Stimulated activated CD4-positive, alpha-beta T cell treated with anti-CD3 and anti-CD28 coated beads, Interleukin-1b, Interleukin-23, amount 100 ng/mL, for 48 hours (primary cell): ENCODE results near the gene GMEB2.
"Not testable (repeated sequence)": the region's sequence is repeated elsewhere in the genome, so short reads cannot be mapped to it uniquely, and the experiment has no call there.

Experiments
- DNase-seq: peaks from one replicate; pipeline ENCODE4 v3.0.0-alpha.2; 2020

GMEB2 gene, protein sequence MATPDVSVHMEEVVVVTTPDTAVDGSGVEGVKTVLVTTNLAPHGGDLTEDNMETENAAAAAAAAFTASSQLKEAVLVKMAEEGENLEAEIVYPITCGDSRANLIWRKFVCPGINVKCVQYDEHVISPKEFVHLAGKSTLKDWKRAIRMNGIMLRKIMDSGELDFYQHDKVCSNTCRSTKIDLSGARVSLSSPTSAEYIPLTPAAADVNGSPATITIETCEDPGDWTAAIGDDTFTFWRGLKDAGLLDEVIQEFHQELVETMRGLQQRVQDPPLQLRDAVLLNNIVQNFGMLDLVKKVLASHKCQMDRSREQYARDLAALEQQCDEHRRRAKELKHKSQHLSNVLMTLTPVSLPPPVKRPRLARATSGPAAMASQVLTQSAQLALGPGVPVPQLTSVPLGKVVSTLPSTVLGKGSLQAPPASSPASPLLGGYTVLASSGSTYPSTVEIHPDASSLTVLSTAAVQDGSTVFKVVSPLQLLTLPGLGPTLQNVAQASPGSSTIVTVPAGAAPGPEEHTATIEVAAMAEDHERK

DNA sequence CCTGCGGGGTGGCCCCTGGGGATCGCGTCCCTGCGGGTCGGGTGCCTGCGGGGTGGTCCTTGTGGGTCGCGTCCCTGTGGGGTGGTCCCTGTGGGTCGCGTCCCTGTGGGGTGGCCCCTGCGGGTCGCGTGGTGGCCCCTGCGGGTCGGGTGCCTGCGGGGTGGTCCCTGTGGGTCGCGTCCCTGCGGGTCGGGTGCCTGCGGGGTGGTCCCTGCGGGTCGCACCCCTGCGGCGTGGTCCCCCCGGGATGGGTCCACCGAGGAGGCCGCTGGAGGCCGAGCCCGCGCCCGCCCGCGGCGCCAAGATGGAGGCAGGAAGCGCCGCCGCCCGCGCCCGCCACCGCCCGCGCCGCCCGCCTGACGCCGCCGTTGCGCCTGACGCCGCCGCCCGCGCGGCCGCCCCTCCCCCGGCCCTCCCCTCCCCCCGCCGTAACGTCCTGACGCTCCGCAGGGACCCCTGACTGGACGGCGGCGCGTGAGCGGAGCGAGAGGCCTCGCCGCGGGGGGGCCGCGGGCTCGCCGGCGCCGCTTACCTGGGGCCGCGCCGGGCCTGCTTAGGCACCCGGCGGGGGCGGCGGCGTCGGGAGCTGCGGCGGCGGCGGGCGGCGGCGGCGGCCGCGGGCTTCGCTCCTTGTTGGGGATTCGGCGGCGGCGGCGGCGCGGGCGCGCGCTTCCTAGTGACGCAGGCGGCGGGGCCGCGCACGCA lies at the start of gene GMEB2:
TSS of gene GMEB2 (minus strand) at position 678 of the 705 bp plus-strand sequence. CDS start 7,704 bp downstream, outside the sequence.
- no peak for DNase-seq

DNA sequence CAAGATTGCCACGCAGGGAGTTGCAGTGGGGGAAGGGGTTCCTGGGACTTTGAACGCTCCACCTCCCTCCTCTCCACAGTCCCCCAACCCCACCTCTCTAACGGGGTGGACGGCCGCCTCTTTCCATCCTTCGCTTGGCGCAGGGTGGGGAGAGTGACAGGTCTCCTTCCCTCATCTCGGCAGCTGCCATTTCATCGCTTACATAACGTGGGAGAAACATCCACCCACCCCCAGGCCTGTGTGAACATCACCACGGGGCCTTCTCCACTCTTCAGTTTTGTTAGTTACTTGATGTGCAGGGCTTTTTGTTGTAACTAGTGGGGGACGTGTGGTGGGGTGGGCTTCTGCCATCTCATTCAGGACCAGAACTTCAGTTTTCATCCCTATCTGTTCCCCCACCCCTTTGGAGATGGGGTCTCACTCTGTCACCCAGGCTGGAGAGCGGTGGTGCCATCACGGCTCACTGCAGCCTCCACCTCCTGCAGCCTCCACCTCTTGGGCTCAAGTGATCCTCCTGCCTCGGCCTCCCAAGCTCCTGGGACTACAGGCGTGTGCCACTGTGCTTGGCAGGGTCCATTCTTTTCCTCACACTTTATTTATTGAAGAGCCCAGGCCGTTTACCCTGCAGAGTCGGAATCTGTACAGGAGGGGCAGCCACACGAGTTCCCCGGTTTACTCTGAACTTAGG lies 48.9 kb upstream of the GMEB2 start:
- DNase-seq, result no peak

DNA sequence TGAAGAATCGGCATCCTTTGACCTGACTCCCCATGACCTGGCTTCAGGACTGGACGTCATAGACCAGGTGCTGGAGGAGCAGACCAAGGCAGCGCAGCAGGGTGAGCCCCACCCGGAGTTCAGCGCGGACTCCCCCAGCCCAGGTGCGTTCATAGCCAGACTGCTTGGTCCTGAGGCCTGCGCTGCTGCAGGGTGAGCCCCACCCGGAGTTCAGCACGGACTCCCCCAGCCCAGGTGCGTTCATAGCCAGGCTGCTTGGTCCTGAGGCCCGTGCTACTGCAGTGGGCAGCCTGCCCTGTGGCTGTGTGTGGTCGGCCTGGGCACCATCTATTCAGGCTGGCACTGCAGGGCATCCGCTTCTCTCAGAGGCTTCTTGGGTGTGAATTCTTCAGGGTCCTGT lies 47.0 kb upstream of the GMEB2 start:
- no peak for DNase-seq

DNA sequence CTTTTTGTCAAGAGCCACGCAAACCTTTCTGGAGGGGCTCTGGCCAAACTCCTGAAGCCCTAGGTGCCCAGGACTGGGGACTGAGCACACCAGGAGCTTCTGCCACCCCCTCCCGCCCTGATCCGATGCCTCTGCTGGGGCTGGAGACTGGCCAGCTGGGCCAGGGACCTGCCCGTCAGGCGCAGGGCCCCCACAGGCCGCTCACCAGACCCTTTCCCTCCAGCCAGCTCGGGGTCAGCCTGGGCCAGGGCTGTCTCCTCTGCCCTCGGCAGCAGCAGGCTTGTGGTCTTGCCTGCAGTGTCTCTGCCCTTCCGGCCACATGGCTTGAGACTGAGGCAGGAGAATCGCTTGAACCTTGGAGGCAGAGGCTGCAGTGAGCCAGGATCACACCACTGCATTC lies 45.8 kb upstream of the GMEB2 start:
- DNase-seq, result no peak

DNA sequence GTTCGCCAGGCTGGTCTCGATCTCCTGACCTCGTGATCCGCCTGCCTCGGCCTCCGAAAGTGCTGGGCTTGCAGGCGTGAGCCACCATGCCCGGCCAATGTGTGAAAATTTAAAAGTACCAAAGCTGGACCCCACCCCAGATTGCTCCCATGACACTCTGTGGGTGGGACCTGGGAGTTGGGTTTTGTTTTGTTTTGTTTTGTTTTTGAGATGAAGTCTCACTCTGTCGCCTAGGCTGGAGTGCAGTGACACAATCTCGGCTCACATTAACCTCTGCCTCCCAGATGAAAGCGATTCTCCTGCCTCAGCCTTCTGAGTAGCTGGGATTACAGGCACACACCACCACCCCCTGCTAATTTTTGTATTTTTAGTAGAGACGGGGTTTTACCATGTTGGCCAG lies 44.8 kb upstream of the GMEB2 start:
- not testable (repeated sequence) for DNase-seq

DNA sequence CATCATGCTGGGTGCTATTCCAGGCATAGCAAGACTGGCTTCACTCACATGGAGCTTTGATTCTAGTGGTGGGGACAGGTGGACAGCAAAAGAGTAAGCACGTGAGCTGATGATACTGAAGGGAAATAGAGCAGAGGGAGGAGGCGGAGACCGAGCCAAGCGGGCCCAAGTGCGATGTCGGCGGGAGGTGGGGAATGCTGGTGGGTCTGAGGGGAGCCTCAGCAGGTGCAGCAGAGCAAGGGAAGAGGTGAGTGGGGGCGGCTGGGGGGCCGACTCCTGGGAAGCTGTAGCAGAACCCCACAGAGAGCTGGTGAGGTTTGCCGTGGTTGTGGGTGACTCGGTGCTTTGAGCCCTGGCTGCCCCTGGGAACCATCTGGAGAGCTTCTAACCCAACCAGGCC lies 41.5 kb upstream of the GMEB2 start:
- DNase-seq, result no peak

DNA sequence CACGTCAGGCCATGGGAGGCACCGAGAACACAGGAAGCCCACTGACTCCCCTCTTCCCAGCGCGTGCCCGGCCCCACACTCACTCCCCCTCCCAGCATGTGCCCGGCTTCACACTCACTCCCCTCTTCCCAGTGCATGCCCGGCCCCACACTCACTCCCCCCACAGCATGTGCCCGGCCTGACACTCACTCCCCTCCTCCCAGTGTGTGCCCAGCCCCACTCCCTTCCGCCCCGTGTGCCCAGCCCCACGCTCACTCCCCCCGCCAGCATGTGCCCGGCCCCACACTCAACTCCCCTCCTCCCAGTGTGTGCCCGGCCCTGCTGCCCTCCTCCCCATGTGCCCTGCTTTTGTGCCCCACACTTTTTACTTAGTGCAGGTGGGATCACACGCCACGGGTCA lies 41.0 kb upstream of the GMEB2 start:
- no peak for DNase-seq

DNA sequence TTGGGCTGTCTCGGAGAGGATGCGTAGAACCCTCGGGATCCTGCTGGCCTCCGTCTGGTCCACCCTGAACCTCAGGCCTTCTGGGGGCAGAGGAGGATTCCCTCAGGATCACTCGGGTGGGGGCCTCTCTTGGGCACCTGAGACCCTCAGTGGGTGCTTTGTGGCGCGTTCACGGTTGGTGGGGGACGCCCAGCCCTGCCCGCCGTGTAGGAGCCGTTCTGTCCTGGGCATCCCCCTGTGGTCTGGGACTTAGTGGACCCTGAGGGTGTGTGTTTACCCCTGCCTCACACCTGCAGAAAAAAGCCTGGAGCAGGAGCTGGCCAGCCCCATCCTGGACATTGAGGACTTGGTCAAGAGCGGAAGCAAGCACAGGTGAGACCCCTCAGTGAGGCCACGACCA lies 38.8 kb upstream of the GMEB2 start:
- DNase-seq, result no peak

DNA sequence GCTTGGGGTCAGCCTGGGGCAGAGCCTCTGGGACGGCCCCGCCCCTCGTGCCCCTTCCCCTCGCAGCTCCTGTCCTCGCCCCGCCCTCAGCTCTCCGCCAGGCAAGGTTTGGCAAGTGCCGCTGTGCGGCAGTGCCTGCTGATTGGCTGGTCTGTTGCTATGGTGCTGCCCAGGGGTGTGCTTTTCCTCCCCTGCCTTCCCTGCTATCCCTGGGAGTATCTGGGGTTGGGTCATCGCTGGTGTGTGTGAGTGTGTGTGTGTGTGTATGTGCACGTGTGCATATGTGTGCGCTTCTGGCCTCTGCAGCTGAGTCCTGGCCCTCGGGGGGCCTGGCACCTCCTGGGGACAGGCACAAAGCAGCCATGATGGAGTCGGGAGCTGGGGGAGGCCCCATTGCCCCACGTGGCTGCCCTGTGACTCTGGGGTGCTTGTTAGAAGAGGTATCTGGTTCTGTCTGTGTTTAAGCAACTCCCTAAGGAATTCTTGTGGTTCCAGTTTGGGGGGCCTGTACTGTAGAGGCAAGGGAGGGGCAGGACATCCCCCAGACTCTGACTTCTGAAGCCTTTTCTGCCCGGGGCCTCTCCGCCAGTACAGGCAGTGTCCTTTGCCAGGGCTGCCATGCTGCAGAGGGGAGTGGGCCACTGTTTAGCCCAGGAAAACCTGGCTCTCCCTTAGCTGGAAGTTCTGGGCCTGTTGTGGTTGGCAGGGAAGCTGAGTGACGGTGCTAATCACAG lies 38.1 kb upstream of the GMEB2 start:
- no peak for DNase-seq

DNA sequence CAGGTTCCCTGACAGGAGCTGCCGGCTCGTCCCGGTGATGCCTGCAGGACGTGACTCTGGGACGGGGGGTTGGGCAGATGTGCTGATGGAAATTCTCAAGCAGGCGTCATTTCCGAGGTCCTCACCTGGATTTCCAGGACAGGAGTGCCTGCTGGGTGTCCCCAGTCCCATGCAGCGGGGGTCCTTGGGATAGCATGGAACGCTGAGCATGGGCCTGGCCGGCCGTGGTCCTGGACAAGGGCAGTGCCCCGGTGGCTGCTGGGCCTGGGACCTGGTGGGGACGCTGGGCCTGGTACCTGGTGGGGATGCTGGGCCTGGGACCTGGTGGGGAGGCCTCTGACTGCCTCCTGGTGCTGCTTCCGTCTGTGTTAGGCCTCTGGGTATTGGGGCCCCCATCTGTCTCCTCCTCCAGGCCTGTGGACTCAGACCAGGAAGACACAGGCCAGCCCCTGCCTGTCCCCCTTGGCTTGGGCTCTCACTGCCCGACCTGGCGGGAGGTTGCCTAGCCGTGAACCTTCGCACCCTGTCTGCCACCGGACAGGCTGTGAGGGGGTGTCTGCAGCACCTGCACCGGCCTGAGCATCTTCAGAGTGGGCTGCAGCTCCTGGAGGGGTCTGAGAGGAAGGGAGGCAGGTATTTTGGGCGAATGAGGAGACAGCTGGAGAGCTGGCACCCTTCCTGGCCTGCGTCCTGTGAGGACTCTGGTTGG lies 37.4 kb upstream of the GMEB2 start:
- DNase-seq, result no peak

DNA sequence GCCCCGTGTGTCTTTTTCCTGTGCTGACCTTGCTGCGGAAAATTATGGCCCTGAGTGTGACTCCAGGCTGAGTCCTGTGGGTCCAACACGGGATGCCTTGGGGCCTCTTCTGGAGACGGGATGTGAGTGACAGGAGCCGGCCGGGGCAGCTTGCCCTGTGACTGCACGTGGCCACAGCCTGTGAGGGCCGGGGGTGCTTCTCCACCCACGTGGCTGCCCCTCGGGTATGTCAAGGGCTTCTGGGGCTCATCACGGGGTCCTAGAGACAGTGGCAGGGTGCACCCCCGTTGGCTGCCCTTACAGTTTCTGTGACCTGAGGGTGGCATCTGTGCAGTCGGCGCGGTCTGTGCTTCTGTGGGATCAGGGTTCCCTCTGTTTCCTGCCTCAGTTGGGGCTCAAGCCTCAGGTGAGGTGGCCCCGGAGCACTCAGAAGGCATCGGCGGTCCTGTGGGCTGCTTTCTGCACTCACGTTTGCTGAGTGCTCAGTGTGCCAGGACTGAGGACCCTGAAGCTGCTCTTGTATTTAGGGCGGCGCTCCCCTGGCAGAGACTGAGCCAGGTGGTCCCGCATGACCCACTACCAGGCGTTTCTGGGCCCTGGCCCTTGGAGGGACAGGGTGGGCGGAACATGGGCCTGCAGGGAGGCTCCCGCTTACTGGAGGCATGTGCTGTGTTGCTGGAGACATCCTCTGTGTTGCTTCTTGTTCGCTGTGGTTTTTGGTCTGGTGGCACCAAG lies 36.6 kb upstream of the GMEB2 start:
- DNase-seq, result no peak

DNA sequence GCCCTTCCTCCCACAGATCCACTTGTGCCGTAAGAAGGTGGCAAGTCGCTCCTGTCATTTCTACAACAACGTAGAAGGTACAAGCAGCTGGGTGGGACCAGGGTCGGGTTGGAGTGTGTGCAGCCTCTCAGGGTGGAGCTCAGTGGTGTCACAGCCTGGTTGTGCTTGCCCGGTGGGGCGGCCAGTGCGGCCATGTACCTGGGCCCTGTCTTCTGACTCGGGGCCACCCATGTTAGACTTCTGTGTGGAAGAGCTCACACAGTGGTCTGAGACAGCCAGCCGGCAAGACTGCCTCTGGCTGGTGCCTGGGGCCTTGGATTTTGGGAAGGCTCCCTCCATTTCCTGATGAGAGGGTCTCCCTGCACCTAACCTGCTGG lies 35.9 kb upstream of the GMEB2 start:
- no peak for DNase-seq

DNA sequence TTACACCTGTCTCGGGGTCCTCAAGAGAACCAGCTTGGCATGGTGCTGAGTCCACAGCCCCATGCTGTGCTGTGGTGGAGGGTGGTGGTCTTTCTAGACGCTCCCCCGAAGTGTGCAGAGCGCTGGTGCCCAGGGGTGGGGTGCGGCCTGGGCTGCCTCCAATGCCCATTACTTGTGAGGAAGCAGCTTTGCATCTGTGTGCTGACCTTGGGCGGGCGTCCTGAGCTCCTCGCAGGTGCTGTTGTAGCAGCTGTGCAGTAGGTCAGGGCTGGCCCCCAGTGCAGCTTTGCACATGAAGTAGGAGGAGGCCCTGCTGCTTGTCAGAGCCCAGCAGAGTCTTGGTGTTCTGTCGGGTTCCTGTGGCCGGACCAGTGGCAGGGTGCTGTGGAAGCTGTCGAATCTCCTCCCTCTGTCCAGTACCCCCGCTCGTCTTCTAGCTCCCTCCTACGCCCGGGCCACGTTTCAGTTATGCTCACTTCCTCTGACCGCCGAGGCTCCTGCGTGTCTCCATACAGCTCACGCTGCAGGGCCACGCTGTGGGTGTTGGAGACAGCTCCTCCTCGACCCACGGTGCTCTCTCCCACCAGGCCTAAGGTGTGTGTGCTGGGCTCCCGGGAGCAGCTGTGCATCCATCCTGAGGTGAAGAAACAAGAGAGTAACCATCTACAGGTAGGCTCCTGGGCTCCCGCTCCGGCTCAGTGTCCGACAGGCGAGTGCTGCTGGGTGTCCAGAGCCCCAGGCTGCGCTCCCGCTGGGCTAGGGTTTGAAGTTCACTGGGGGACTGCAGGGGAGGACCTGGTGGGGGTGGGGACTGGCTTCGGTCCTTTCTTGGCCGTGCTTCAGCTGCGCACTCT lies 35.3 kb upstream of the GMEB2 start:
- no peak for DNase-seq

DNA sequence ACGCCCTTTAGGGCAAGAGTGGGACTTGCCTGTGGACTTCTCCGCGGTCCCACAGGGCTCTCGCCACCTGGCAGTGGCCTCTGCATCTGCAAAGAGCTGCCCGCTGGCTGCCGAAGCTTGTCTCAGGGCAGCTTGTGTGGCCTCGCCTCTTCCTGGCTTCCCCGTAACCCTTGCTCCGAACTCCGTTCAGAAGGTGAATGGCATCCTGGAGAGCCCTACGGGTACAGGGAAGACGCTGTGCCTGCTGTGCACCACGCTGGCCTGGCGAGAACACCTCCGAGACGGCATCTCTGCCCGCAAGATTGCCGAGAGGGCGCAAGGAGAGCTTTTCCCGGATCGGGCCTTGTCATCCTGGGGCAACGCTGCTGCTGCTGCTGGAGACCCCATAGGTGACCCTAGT lies 34.2 kb upstream of the GMEB2 start:
- DNase-seq, result no peak

DNA sequence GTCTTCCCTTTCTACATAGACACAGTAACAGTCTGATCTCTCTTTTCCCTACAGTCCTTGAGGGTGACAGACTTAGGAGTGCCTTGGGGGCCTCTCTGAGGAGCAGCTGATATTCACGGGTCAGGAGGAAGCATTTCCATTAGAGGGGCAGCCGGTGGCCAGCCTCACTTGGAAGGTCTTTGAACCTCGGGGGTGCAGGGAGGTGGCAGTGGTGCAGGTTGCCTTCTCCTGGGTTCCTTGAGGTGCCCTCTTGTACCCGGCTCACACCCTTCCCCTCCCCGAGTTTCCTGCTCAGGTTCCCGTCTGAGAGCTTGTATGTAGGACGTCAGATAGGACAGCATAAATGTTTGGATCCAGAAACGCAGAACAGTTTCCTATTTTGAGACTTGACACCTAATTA lies 33.7 kb upstream of the GMEB2 start:
- no peak for DNase-seq

DNA sequence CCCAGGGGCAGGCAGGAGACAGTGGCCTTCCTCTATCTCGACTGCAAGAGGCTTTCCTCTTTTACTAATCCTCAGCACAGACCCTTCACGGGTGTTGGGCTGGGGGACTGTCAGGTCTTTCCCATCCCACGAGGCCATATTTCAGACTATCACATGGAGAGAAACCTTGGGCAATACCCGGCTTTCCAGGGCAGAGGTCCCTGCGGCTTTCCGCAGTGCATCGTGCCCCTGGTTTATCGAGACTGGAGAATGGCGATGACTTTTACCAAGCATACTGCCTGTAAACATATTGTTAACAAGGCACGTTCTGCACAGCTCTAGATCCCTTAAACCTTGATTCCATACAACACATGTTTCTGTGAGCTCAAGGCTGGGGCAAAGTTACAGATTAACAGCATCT lies 33.3 kb upstream of the GMEB2 start:
- not testable (repeated sequence) for DNase-seq

DNA sequence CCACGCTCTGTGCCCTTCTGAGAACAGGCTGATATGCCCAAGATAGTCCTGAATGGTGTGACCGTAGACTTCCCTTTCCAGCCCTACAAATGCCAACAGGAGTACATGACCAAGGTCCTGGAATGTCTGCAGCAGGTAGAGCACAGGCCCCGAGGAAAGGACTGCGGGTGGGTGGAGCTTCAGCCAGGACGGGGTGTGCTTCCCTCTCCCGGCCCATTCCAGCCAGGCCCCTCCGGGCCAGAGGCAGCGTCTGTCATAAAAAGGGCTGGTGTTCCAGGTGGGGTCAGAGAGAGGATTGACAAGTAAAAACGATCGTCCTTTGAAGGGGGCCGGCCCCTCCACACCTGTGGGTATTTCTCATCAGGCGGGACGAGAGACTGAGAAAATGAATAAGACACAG lies 32.5 kb upstream of the GMEB2 start:
- DNase-seq, result no peak

DNA sequence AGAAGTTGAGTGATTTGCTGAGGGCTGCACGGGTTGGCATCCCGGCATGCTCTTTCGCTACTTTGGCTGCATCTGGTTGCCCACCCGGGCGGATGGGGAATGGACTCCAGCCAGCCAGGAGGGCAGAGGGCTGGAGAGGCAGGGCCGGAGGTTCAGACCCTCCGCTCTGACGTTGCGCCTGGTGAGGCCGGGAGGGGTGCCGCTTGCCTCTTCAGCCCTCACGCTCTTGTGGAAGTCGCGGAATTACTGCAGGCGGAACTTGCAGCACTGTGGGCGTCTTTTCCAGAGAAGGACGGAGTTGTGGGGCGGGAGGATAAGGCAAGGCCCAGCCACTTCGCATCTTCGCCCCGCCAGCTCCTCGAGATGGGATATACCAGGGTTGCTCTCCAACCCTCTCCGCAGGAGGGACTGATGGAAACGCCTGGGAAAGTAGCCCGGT lies 31.9 kb upstream of the GMEB2 start:
- peak; percentile 38 for DNase-seq

DNA sequence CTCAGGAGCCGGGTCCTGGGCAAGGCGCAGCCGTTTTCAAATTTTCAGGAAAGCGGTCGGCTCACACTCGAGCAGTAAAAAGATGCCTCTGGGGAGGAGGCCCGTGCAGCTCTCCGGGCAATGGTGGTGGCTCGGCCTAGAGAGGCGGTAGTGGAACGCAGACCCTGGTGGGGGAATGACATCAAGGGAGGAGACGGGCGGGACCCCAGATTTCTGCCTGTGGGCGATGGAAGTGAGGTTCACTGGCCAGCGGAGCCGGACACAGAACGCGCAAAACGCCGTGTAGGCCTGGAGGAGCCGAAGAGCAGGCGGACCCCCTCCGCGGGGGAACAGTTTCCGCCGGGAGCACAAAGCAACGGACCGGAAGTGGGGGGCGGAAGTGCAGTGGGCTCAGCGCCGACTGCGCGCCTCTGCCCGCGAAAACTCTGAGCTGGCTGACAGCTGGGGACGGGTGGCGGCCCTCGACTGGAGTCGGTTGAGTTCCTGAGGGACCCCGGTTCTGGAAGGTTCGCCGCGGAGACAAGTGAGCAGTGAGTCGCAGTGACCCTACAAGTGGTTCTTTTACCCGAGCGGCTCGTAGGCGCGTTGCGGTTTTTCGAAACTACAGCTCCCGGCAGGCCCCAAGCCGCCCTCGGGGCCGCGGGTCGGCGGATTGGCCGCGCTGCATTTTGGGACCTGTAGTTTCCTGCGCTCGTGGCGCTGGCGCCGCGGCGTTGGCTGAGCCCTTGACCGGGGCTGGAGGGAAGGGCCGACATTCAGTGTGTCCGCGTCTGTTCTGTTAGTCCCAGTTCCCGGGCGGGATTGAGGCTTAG lies 31.2 kb upstream of the GMEB2 start, which contains the start of gene RTEL1:
TSS of gene RTEL1 (plus strand) at position 376 of the 812 bp plus-strand sequence. CDS start 1,091 bp downstream, outside the sequence.
- peak; percentile 86 for DNase-seq
